M059J (cell line): ENCODE measurements around the gene EFNA3. TPM values are rescaled to one million over a fixed set of nuclear protein-coding genes. Genes with fewer than 3 reads are reported as not detected.

Source experiments
- DNase-seq: peaks from one replicate; pipeline ENCODE4 v3.0.0-alpha.2; 2012; ENCODE audit warnings: low read depth
- total RNA-seq: library from RNA; depleted of rRNA; stranded (reverse); fragments of >200 nt; shearing (Covaris generic); gene quantifications from 2 replicates; pipeline ENCODE4 v1.2.3, GENCODE V29; 2014

EFNA3 gene
- total RNA-seq, 1 experiment from 2014 or later, result 2.9 TPM

- DNase-seq, result no peak
These were observed 4.5 kb downstream of the EFNA3 start for GRCh38 chr1:155083052-155083541.

DNA sequence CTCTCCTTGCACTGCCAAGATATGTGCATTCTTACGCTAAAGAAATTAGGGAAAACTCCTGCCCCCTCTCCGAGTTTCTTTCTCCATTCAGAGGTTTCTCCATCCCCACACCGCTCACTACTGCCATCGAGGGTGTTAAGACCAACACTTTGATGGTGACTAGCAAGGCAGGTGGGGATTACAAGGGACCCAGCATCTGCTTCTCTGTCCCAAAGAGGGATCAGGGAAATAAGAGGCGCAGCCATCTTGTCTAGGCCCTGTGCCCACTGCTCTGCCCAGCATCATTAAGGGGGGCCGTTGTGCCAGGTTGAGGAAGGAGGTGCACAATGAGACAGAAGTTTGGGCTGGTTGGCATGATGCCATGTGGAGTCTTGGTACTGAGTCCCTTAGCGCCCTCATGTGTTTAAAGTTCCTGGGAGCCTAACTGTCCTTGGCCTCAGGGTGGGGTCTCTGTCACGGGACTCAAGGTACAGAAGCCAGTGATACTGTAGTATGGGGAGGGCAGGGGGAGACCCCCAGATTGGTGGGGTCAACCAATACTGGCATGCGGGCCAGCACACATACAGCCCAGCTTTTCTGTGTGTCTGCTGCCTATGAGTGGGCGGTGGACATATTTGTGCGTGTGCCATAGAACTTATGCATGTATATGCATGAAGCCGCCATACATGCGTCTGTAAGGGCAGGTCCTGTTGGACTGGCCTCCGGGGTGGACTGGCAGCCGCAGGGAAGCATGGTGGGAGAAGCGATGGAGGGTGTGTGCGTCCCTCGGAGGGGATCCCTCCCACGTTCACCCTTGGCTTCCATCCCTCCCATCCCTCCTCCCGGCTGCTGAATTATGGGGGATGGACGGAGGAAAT is 5.5 kb downstream of the EFNA3 start:
- peak; percentile 64 for DNase-seq

GRCh38 chr1:155084722-155085503 is 6.3 kb downstream of the EFNA3 start:
- DNase-seq, result peak; percentile 92

- peak; percentile 78 for DNase-seq
These were observed 7.0 kb downstream of the EFNA3 start for GRCh38 chr1:155085504-155086127.

GRCh38 chr1:155086128-155086741 is 7.6 kb downstream of the EFNA3 start:
- DNase-seq, result peak; percentile 60

DNA sequence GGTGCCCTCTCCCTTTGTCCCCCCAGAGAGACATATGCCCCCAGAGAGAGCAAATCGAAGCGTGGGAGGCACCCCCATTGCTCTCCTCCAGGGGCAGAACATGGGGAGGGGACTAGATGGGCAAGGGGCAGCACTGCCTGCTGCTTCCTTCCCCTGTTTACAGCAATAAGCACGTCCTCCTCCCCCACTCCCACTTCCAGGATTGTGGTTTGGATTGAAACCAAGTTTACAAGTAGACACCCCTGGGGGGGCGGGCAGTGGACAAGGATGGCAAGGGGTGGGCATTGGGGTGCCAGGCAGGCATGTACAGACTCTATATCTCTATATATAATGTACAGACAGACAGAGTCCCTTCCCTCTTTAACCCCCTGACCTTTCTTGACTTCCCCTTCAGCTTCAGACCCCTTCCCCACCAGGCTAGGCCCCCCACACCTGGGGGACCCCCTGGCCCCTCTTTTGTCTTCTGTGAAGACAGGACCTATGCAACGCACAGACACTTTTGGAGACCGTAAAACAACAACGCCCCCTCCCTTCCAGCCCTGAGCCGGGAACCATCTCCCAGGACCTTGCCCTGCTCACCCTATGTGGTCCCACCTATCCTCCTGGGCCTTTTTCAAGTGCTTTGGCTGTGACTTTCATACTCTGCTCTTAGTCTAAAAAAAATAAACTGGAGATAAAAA is 8.4 kb downstream of the EFNA3 start:
- DNase-seq, result no peak

GRCh38 chr1:155091071-155092051 is 12.7 kb downstream of the EFNA3 start:
- peak; percentile 53 for DNase-seq

DNA sequence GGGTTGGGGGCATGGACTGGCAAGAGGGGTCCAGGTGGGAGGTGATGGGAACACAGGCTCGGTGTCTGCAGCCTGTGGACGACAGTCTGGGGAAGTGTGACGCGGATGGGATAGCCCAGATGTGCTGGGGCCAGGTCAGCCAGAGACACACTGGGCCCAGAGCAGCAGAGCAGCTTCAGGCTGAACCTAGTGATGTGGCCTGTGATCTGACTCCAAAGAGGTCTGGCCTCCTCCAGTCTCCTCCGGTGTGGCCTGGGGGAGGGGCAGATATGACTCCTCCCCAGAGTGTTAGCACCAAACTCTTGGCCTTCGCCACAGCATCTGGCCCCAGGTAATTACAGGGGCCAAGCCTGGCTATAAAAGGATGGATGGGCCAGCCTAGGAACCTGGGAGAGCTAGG is 13.5 kb downstream of the EFNA3 start:
- no peak for DNase-seq

GRCh38 chr1:155092641-155093040 is 14.0 kb downstream of the EFNA3 start:
- no peak for DNase-seq

GRCh38 chr1:155093911-155094621 is 15.4 kb downstream of the EFNA3 start:
- DNase-seq, result peak; percentile 60

GRCh38 chr1:155094622-155094948 is 15.9 kb downstream of the EFNA3 start:
- no peak for DNase-seq

DNA sequence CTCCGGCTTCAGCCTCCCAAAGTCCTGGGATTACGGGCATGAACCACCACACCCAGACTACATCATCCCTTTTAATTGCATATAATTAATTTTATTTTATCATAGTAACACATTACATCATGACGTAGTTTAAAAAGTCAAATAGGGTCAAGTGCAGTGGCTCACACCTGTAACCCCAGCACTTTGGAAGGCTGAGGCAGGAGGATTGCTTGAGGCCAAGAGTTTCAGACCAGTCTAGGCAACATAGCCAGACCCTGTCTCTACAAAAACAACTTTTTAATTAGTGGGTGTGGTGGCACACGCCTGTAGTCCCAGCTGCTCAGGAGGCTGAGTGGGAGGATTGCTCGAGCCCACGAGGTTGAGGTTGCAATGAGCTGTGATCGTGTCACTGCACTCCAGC is 20.7 kb downstream of the EFNA3 start:
- DNase-seq, result no peak

GRCh38 chr1:155103325-155103724 is 24.7 kb downstream of the EFNA3 start:
- DNase-seq, result no peak

- DNase-seq, result no peak
These were observed 26.2 kb downstream of the EFNA3 start for GRCh38 chr1:155104605-155105534.

DNA sequence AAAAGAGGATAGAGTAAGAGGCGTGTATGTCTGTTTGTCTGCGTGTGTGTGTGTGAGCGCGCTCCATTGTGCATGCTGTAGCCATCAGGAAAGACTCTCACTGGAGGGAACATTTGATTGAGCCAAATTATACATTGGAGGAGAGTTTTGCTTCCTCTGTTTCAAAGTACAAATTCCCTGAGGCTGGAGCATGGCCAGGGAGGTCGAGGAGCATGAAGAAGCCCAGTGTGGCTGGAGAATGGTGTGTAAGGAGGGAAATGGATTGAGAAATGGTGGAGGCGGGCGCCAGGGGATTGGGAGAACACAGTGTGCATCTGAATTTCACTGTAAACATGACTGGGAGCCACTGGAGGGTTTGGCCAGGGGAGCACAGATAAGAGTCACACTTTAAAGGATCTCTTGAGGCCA is 27.0 kb downstream of the EFNA3 start:
- no peak for DNase-seq

DNA sequence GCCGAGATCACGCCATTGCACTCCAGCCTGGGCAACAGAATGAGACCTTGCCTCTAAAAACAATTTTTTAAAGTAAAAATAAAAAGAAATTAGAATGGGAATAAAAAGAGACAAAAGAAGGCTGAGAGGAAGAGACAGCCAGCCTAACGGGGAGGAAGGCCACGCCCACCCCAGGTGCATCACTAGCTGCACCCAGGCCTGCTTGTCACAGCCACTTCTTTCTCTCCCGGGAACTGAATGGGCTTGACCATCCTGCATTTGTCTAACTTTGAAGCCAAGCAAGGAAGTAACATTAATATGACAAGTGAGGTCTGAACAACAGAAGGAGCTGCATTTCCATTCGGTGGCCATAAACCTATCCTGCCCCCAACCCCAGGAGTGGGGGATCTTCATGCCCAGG is 28.2 kb downstream of the EFNA3 start:
- no peak for DNase-seq

DNA sequence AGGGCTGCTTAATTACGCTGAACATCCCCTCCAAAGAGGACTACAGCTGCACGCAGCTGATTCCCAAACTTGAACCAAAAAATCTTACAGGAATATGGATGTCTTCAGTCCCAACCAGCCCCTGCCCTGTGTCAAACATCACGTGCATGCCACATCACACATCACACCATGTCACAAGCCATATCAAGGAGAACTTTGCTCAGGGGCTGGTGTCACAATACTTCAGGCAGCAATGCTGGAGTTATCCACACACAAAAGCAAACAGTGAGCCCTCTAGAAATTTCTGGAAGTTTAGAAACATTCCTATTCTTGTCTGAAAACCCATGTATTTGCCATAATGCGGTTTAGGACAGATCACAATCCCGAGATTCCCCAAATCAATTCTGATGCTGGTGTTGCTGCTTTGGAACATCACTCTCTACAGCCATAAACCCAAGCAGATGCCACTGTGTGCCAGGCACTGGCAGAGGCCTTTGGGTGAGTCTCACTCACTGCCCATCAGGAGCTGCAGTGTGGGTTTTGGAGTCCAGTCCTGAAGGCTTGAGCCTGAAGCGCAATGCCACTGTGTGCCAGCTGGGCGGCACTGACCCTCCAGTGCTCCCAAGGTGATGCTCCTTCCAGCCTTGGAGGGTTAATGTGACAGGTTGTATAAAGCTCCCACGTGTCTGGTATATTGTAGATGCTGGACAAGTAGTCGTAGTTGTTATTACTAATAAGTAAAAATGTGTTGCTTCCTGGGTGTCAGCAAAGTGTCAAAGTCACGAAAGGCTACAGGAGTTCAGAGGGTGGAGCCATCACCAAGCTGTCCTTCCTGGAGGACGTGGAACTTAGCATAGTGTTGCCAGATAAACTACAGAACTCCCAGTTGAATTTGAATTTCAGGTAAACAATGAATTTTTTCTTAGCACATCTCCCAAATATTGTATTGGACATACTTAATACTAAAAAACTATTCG is 28.9 kb downstream of the EFNA3 start:
- no peak for DNase-seq
